Measurements from ENCODE around the gene IFI16. TPM values are rescaled to one million over a fixed set of nuclear protein-coding genes. Genes with fewer than 3 reads are reported as not detected.

Gene IFI16
- total and polyA plus RNA-seq, 2 of the 4 experiments (the other 2 are of a cell fraction): 45.0 to 65.3 TPM

GRCh38 chr1:159084152-159084551 is 74.4 kb downstream of the IFI16 start:
- Histone ChIP-seq H4K20me1 (ENCODE audit: insufficient read depth, low read length) (no peaks in the 10 kb centered on the region), H2AFZ (replicated peaks; ENCODE audit: low read length, poor library complexity) (no peak overlapping the region), H4K5ac (ENCODE audit: low read depth, low read length) (no peak overlapping the region), H3K23ac (ENCODE audit: low read depth, low read length) (no peak overlapping the region), H4K91ac (ENCODE audit: insufficient read depth, low read depth, low read length) (no peak overlapping the region), H3K9me1 (ENCODE audit: insufficient read depth, low read length) (no peaks in the 10 kb centered on the region; the same call in 1 of the 2 replicates), H2BK120ac (ENCODE audit: low read depth, low read length) (no peak overlapping the region), H3K4me3 (ENCODE audit: insufficient read depth, low read depth, low read length) (no peak overlapping the region), H3K4ac (ENCODE audit: low read depth, low read length) (no peak overlapping the region), H3K9me3 (ENCODE audit: control insufficient read depth, insufficient read depth, low read length) (no peaks in the 10 kb centered on the region), H2BK5ac (ENCODE audit: low read depth, low read length, poor library complexity, severe bottlenecking) (no peak overlapping the region), H2AK5ac (ENCODE audit: low read depth, low read length) (no peak overlapping the region), H2AK9ac (replicated peaks; ENCODE audit: low read depth, low read length, poor library complexity) (no peak overlapping the region), H3K27ac (ENCODE audit: insufficient read depth, low read length) (no peak overlapping the region), H3K36me3 (ENCODE audit: control insufficient read depth, insufficient read depth, low read length) (no peaks in the 10 kb centered on the region), H3K4me1 (ENCODE audit: control insufficient read depth, insufficient read depth, low read length) (no peaks in the 10 kb centered on the region), H3K9ac (ENCODE audit: low read depth, low read length) (no peak overlapping the region), H3K56ac (ENCODE audit: extremely low read depth, insufficient read depth, low read length) (no peak overlapping the region), H2BK15ac (ENCODE audit: low read depth, low read length) (no peak overlapping the region), H3K14ac (replicated peaks; ENCODE audit: low read depth, low read length) (no peak overlapping the region), H3K4me2 (ENCODE audit: low read depth, low read length) (no peak overlapping the region), H4K8ac (ENCODE audit: low read depth in 2 of 2, low read length in 2 of 2) (no peak overlapping the region), H3K79me1 (ENCODE audit: low read depth in 1 of 2, low read length in 2 of 2) (no peaks in the 10 kb centered on the region), H2BK20ac (ENCODE audit: low read depth, low read length) (no peak overlapping the region), H3K18ac (ENCODE audit: low read depth, low read length) (no peak overlapping the region), H3K27me3 (ENCODE audit: control insufficient read depth, insufficient read depth, low read length) (peaks cover 3% of the 10 kb centered on the region)
- BruUV-seq (replicated peaks): no TSS peak
- ChIA-PET CTCF (no interaction called here), POLR2A (ENCODE audit: unreplicated experiment) (no interaction called here)
- dilution Hi-C loops (cut with HindIII; ENCODE audit: low sequenced_read_pairs, unreplicated experiment) (no loop called here), in situ Hi-C loops (cut with MboI; ENCODE audit: low sequenced_read_pairs) (loop anchor here (10.0 kb wide), 1 partner anchor 1119 kb away; no protein-coding TSS in a partner anchor), intact Hi-C loops (cut with micrococcal nuclease) (no loop called here)
- TF ChIP-seq MAFK (IDR thresholded peaks at IDR 0.05; ENCODE audit: low read depth, low read length): no peak
- TF ChIP-seq CTCF (conservative IDR thresholded peaks at IDR 0.05; ENCODE audit: low read depth, low read length): no peak
- no peak for TF ChIP-seq FOS (IDR thresholded peaks at IDR 0.05; ENCODE audit: low read depth, low read length)
- no peak for TF ChIP-seq MXI1 (IDR thresholded peaks at IDR 0.05; ENCODE audit: borderline replicate concordance, low read depth, low read length)
- no peak for TF ChIP-seq RFX5 (IDR thresholded peaks at IDR 0.05; ENCODE audit: low read depth, low read length)
- TF ChIP-seq RCOR1 (IDR thresholded peaks at IDR 0.05; ENCODE audit: insufficient replicate concordance, low read length): no peak
- TF ChIP-seq CHD1 (IDR thresholded peaks at IDR 0.05; ENCODE audit: low read depth, low read length): no peak
- no peak for TF ChIP-seq NFE2L2 (IDR thresholded peaks at IDR 0.05; ENCODE audit: low read depth, low read length)
- TF ChIP-seq ELK1 (IDR thresholded peaks at IDR 0.05; ENCODE audit: borderline replicate concordance, low read depth, low read length): no peak
- no peak for TF ChIP-seq CEBPB (IDR thresholded peaks at IDR 0.05; ENCODE audit: low read depth, low read length)
- TF ChIP-seq RAD21 (IDR thresholded peaks at IDR 0.05; ENCODE audit: low read length): no peak
- no peak for TF ChIP-seq POLR2A (IDR thresholded peaks at IDR 0.05; ENCODE audit: low read depth, low read length)
- 75% methylated on average over 2 of the region's 3 CpGs; no CpG with 5 or more reads in 1 of the 2 experiments for WGBS, 2 experiments (ENCODE audit: extremely low coverage in 2 of 2, insufficient read length in 1 of 2)
- DNase-seq (no peak), ATAC-seq (ENCODE audit: low read depth) (no peak)
